MCF 10A (cell line): ENCODE results near the gene DCTN2. TPM values are rescaled to one million over a fixed set of nuclear protein-coding genes. Genes with fewer than 3 reads are reported as not detected.
A peak's percentile ranks its signal among the peaks of the same experiment; 100 is the strongest.

Experiments
- BruUV-seq: library from RNA; stranded (reverse); fragments of 400-500 nt; replicated peaks from 2 replicates; lab custom pipeline; 2021; lab: Mats Ljungman, UMichigan
- CTCF ChIA-PET: fragments of 300-600 bp; sonication (Branson Sonifier 250); formaldehyde crosslinking; extraction: SDS; loops from one replicate; lab custom pipeline; 2021; ENCODE audit warnings: antibody characterized with exemption, inconsistent platforms; lab: Yijun Ruan, JAX
- POLR2A ChIA-PET: fragments of 300-600, 350-650 bp; sonication (Branson Sonifier 250); formaldehyde crosslinking; extraction: SDS; loops from one replicate; lab custom pipeline; 2020; ENCODE audit warnings: antibody characterized with exemption, inconsistent platforms; lab: Yijun Ruan, JAX
- DNase-seq: peaks from one replicate; pipeline ENCODE4 v3.0.0-alpha.2; 2018; ENCODE audit not compliant: unreplicated experiment
- H3K27ac Mint-ChIP-seq: one replicate; pipeline ENCODE4 v1.8.0; 2022; ENCODE audit warnings: mild to moderate bottlenecking, low read depth, mixed read lengths; ENCODE audit not compliant: unreplicated experiment
- H3K27me3 Mint-ChIP-seq: one replicate; pipeline ENCODE4 v1.8.0; 2022; ENCODE audit warnings: mixed read lengths; ENCODE audit not compliant: insufficient read depth, unreplicated experiment
- H3K36me3 Mint-ChIP-seq: one replicate; pipeline ENCODE4 v1.8.0; 2022; ENCODE audit warnings: mild to moderate bottlenecking, moderate library complexity, mixed read lengths; ENCODE audit not compliant: insufficient read depth, unreplicated experiment
- H3K4me1 Mint-ChIP-seq: one replicate; pipeline ENCODE4 v1.8.0; 2022; ENCODE audit warnings: mixed read lengths; ENCODE audit not compliant: insufficient read depth, unreplicated experiment
- H3K4me3 Mint-ChIP-seq: one replicate; pipeline ENCODE4 v1.8.0; 2022; ENCODE audit warnings: mild to moderate bottlenecking, moderate library complexity, mixed read lengths; ENCODE audit not compliant: unreplicated experiment
- H3K9me3 Mint-ChIP-seq: one replicate; pipeline ENCODE4 v1.8.0; 2022; ENCODE audit warnings: mixed read lengths; ENCODE audit not compliant: unreplicated experiment
- CTCF ChIP-seq: fragments of 200-600 bp; IDR thresholded peaks from one replicate; pipeline ENCODE4 v1.8.0; 2022; ENCODE audit warnings: antibody characterized with exemption, mild to moderate bottlenecking; ENCODE audit not compliant: unreplicated experiment
- intact Hi-C: fragments of 100-400 bp; cut with micrococcal nuclease; formaldehyde crosslinking; loops from 2 replicates; pipeline ENCODE4 v1.14.1; 2022
- total RNA-seq: library from RNA; stranded (reverse); gene quantifications from 2 replicates; pipeline ENCODE4 v1.2.3, GENCODE V29; 2022

The DCTN2 gene
- total RNA-seq, 1 experiment from 2014 or later, result 149 TPM

GRCh38 chr12:57547288-57548012, 458 bp upstream of the DCTN2 start:
- DNase-seq, result no peak
- no peak for TF ChIP-seq CTCF
- peaks cover 9% of the 10 kb centered on the region for H3K36me3 Mint-ChIP-seq
- CTCF ChIA-PET, result interaction anchor here (0.6 to 1.5 kb wide), 5 partner anchors 35 to 179 kb away, joined by 3 to 4 read pairs (median 4); partner anchors contain the start of gene OS9
- intact Hi-C loops, result loop anchor here (1.0 kb wide), 1 partner anchor 25 kb away; the partner anchor contains the start of gene MBD6
- TSS peak; percentile 49 for BruUV-seq
- no peaks in the 10 kb centered on the region for H3K9me3 Mint-ChIP-seq
- peak overlapping the region; percentile 93 for H3K4me3 Mint-ChIP-seq
- POLR2A ChIA-PET, result interaction anchor here (0.6 to 3.6 kb wide), 15 partner anchors 10 to 374 kb away, joined by 3 to 43 read pairs (median 7); partner anchors contain the start of genes DDIT3, MBD6, OS9 and PIP4K2C
- H3K4me1 Mint-ChIP-seq, result peaks cover 32% of the 10 kb centered on the region
- H3K27ac Mint-ChIP-seq, result peak overlapping the region; percentile 98
- no peaks in the 10 kb centered on the region for H3K27me3 Mint-ChIP-seq

- peaks cover 32% of the 10 kb centered on the region for H3K4me1 Mint-ChIP-seq
- no peaks in the 10 kb centered on the region for H3K27me3 Mint-ChIP-seq
- TF ChIP-seq CTCF, result no peak
- no peak for DNase-seq
- no peaks in the 10 kb centered on the region for H3K9me3 Mint-ChIP-seq
- BruUV-seq, result no TSS peak
- intact Hi-C loops, result no loop called here
- CTCF ChIA-PET, result interaction anchor here (0.5 to 2.5 kb wide), 10 partner anchors 9 to 1049 kb away, joined by 3 to 7 read pairs (median 4); partner anchors contain the start of genes CYP27B1 and OS9
- peaks cover 23% of the 10 kb centered on the region for H3K36me3 Mint-ChIP-seq
- POLR2A ChIA-PET, result interaction anchor here (0.5 to 3.6 kb wide), 20 partner anchors 9 to 1621 kb away, joined by 3 to 43 read pairs (median 4); partner anchors contain the start of genes DDIT3, LRP1, MBD6 and OS9
- H3K27ac Mint-ChIP-seq, result peak overlapping the region; percentile 98
- H3K4me3 Mint-ChIP-seq, result peak overlapping the region; percentile 93
Measured at GRCh38 chr12:57545809-57546437, 1.1 kb downstream of the DCTN2 start.

GRCh38 chr12:57543581-57543980, 3.4 kb downstream of the DCTN2 start:
- ChIA-PET CTCF (interaction anchor here (0.7 to 1.1 kb wide), 2 partner anchors 17 to 94 kb away, joined by 3 read pairs; no protein-coding TSS in a partner anchor), POLR2A (interaction anchor here (1.2 kb wide), 2 partner anchors 11 to 18 kb away, joined by 4 to 6 read pairs; no protein-coding TSS in a partner anchor)
- no peak overlapping the region for H3K4me3 Mint-ChIP-seq
- no peak for TF ChIP-seq CTCF
- H3K27ac Mint-ChIP-seq, result no peak overlapping the region
- no peaks in the 10 kb centered on the region for H3K9me3 Mint-ChIP-seq
- peaks cover 33% of the 10 kb centered on the region for H3K36me3 Mint-ChIP-seq
- H3K27me3 Mint-ChIP-seq, result no peaks in the 10 kb centered on the region
- peaks cover 25% of the 10 kb centered on the region for H3K4me1 Mint-ChIP-seq
- BruUV-seq, result no TSS peak
- intact Hi-C loops, result no loop called here
- no peak for DNase-seq

- no peak overlapping the region for H3K4me3 Mint-ChIP-seq
- no peak for DNase-seq
- ChIA-PET POLR2A (interaction anchor here (0.9 to 1.5 kb wide), 4 partner anchors 9 to 52 kb away, joined by 3 to 6 read pairs (median 4); no protein-coding TSS in a partner anchor), CTCF (no interaction called here)
- H3K4me1 Mint-ChIP-seq, result peaks cover 17% of the 10 kb centered on the region
- TF ChIP-seq CTCF, result no peak
- H3K9me3 Mint-ChIP-seq, result no peaks in the 10 kb centered on the region
- no TSS peak for BruUV-seq
- no peaks in the 10 kb centered on the region for H3K27me3 Mint-ChIP-seq
- no peak overlapping the region for H3K27ac Mint-ChIP-seq
- intact Hi-C loops, result no loop called here
- peaks cover 47% of the 10 kb centered on the region for H3K36me3 Mint-ChIP-seq
Measured at GRCh38 chr12:57541717-57542116, 5.3 kb downstream of the DCTN2 start.
